HCT116 (cell line): ENCODE data around the gene CA12. TPM values are rescaled to one million over a fixed set of nuclear protein-coding genes. Genes with fewer than 3 reads are reported as not detected.

ENCODE experiments used
- ATAC-seq: fragments of 200-7000 bp; cut with Tn5 transposase; 2 replicates; pipeline ENCODE4 v1.9.1; 2020; ENCODE audit warnings: mild to moderate bottlenecking, moderate library complexity
- BruUV-seq: library from RNA; stranded (reverse); fragments of 400-500 nt; replicated peaks from 2 replicates; lab custom pipeline; 2021; lab: Mats Ljungman, UMichigan
- CTCF ChIA-PET: fragments of 300-600 bp; sonication (Branson Sonifier 250); formaldehyde crosslinking; loops from one replicate; lab custom pipeline; 2021; ENCODE audit warnings: antibody characterized with exemption; lab: Charles Lee
- POLR2A ChIA-PET: fragments of 300-600, 350-600 bp; sonication (Branson Sonifier 250); formaldehyde crosslinking; loops from one replicate; lab custom pipeline; 2021; ENCODE audit warnings: antibody characterized with exemption; lab: Charles Lee
- RAD21 ChIA-PET, 2 experiments: fragments of 300-600 bp; sonication (Branson Sonifier 250); formaldehyde crosslinking; loops; one replicate each; lab custom pipeline; 2023; ENCODE audit warnings: low total read pairs in 2 of 2; ENCODE audit not compliant: uncharacterized antibody in 2 of 2, unreplicated experiment in 2 of 2, low non-redundant PET in 1 of 2; lab: Charles Lee
- DNase-seq: peaks from one replicate; pipeline ENCODE4 v3.0.0-alpha.2; 2010; ENCODE audit warnings: low read depth, low spot score
- H2AFZ ChIP-seq: fragments of 200-600 bp; shearing (Covaris generic), sonication (generic); 2 replicates; pipeline ENCODE4 v1.6.1; 2017; ENCODE audit warnings: low read depth, mixed run types, mixed read lengths, antibody characterized with exemption, low read length; ENCODE audit not compliant: poor library complexity, severe bottlenecking
- H3K27ac ChIP-seq: 2 replicates; pipeline ENCODE4 v1.5.1; 2012; ENCODE audit warnings: low read depth, low read length
- H3K27me3 ChIP-seq: fragments of 200-600 bp; sonication (generic); 2 replicates; pipeline ENCODE4 v1.6.1; 2016; ENCODE audit warnings: mixed run types, low read length, mixed read lengths; ENCODE audit not compliant: insufficient read depth
- H3K36me3 ChIP-seq, 2 experiments: fragments of 200-500 bp in 1 of 2; fragments of 200-600 bp in 1 of 2; sonication (Bioruptor generic) in 1 of 2; sonication (generic) in 1 of 2; 2 replicates each; pipeline versions ENCODE4 v1.5.1 to v1.6.1; 2014 to 2016; ENCODE audit warnings: low read length in 2 of 2, inconsistent platforms in 1 of 2, mixed read lengths in 1 of 2, mixed run types in 1 of 2; ENCODE audit not compliant: insufficient read depth in 2 of 2, control insufficient read depth in 1 of 2
- H3K4me1 ChIP-seq, 2 experiments: fragments of 200-600 bp in 1 of 2; sonication (generic) in 1 of 2; 2 replicates each; pipeline versions ENCODE4 v1.5.1 to v1.6.1; 2012 to 2017; ENCODE audit warnings: low read length in 2 of 2, inconsistent platforms in 1 of 2, mild to moderate bottlenecking in 1 of 2, mixed read lengths in 1 of 2, mixed run types in 1 of 2, moderate library complexity in 1 of 2; ENCODE audit not compliant: insufficient read depth in 2 of 2, control insufficient read depth in 1 of 2
- H3K4me2 ChIP-seq: fragments of 200-600 bp; sonication (generic); 2 replicates; pipeline ENCODE4 v1.6.1; 2017; ENCODE audit warnings: mixed run types, low read length, mixed read lengths
- H3K4me3 ChIP-seq, 2 experiments: fragments of 200-600 bp in 1 of 2; sonication (generic) in 1 of 2; replicated peaks in 1 of 2; 2 replicates each; pipeline ENCODE4 v1.5.1; 2011 to 2016; ENCODE audit warnings: low read length in 2 of 2, control low read depth in 1 of 2, low read depth in 1 of 2, mild to moderate bottlenecking in 1 of 2, mixed read lengths in 1 of 2, mixed run types in 1 of 2
- H3K79me2 ChIP-seq: fragments of 200-600 bp; sonication (generic); 2 replicates; pipeline ENCODE4 v1.6.1; 2017; ENCODE audit warnings: mild to moderate bottlenecking, mixed run types, low read length, moderate library complexity, mixed read lengths; ENCODE audit not compliant: insufficient read depth
- H3K9ac ChIP-seq: fragments of 200-600 bp; sonication (generic); 2 replicates; pipeline ENCODE4 v1.6.1; 2016; ENCODE audit warnings: low read length, mixed read lengths
- H3K9me2 ChIP-seq: fragments of 200-600 bp; sonication (generic), shearing (Covaris generic); 2 replicates; pipeline ENCODE4 v1.6.1; 2017; ENCODE audit warnings: mixed run types, mild to moderate bottlenecking, moderate library complexity; ENCODE audit not compliant: insufficient read depth
- H3K9me3 ChIP-seq, 2 experiments: fragments of 200-500 bp in 1 of 2; fragments of 200-600 bp in 1 of 2; sonication (Bioruptor generic) in 1 of 2; sonication (generic) in 1 of 2; 2 replicates each; pipeline ENCODE4 v1.6.1; 2014 to 2017; ENCODE audit warnings: low read length in 2 of 2, mixed read lengths in 2 of 2, inconsistent platforms in 1 of 2, low read depth in 1 of 2, mild to moderate bottlenecking in 1 of 2, mixed run types in 1 of 2, moderate library complexity in 1 of 2; ENCODE audit not compliant: control insufficient read depth in 1 of 2, insufficient read depth in 1 of 2
- H4K20me1 ChIP-seq: fragments of 200-600 bp; sonication (generic), shearing (Covaris generic); 2 replicates; pipeline ENCODE4 v1.6.1; 2017; ENCODE audit warnings: mixed run types, mild to moderate bottlenecking, moderate library complexity; ENCODE audit not compliant: insufficient read depth
- EGR1 ChIP-seq: IDR thresholded peaks from 2 replicates; pipeline ENCODE4 v1.6.1; 2012; ENCODE audit warnings: low read depth
- ELF1 ChIP-seq: IDR thresholded peaks from 2 replicates; pipeline ENCODE4 v1.6.1; 2012; ENCODE audit warnings: low read depth, borderline replicate concordance
- EZH2 ChIP-seq: fragments of 200-600 bp; sonication (generic); IDR thresholded peaks from 2 replicates; pipeline ENCODE4 v1.6.1; 2017; ENCODE audit warnings: antibody characterized with exemption, mixed run types
- JUND ChIP-seq: IDR thresholded peaks from 2 replicates; pipeline ENCODE4 v1.6.1; 2012
- POLR2AphosphoS5 ChIP-seq: IDR thresholded peaks from 2 replicates; pipeline ENCODE4 v1.6.1; 2011; ENCODE audit warnings: mild to moderate bottlenecking, low read depth, low read length, moderate library complexity
- RAD21 ChIP-seq: IDR thresholded peaks from 2 replicates; pipeline ENCODE4 v1.6.1; 2012; ENCODE audit warnings: low read depth, mild to moderate bottlenecking
- SIN3A ChIP-seq: IDR thresholded peaks from 2 replicates; pipeline ENCODE4 v1.6.1; 2012; ENCODE audit warnings: low read depth
- SP1 ChIP-seq: IDR thresholded peaks from 2 replicates; pipeline ENCODE4 v1.6.1; 2012; ENCODE audit warnings: low read depth
- TCF7L2 ChIP-seq: IDR thresholded peaks from 2 replicates; pipeline ENCODE4 v1.7.0; 2011; ENCODE audit warnings: borderline replicate concordance, inconsistent platforms; ENCODE audit not compliant: insufficient read depth, insufficient read length; ENCODE audit errors: extremely low read depth
- ZFX ChIP-seq: fragments of 450-650 bp; IDR thresholded peaks from 2 replicates; pipeline ENCODE4 v1.6.1; 2017
- ZNF274 ChIP-seq: fragments of 200-500 bp; sonication (Bioruptor generic); IDR thresholded peaks from 2 replicates; pipeline ENCODE4 v1.6.1; 2014; ENCODE audit warnings: mild to moderate bottlenecking, low read depth, low read length, inconsistent platforms
- intact Hi-C: fragments of 100-400 bp; cut with micrococcal nuclease; formaldehyde crosslinking; loops from 2 replicates; pipeline ENCODE4 v1.10.0; 2022
- total RNA-seq: library from RNA; stranded (reverse); gene quantifications from one replicate; pipeline ENCODE4 v1.2.1, GENCODE V29; 2021; ENCODE audit not compliant: unreplicated experiment
- TF ChIP-seq, protein P1 (sequence below): IDR thresholded peaks from 2 replicates; pipeline ENCODE4 v1.6.1; 2012
- TF ChIP-seq, protein P2 (sequence below): IDR thresholded peaks from 2 replicates; pipeline ENCODE4 v1.6.1; 2012
- TF ChIP-seq, protein P3 (sequence below): IDR thresholded peaks from 2 replicates; pipeline ENCODE4 v1.6.1; 2012; ENCODE audit warnings: low read depth

The CA12 gene
- total RNA-seq, 1 experiment from 2014 or later: 1.8 TPM

GRCh38 chr15:63389902-63390670, 8.4 kb upstream of the CA12 start:
- intact Hi-C loops: no loop called here
- H3K79me2 ChIP-seq: no peaks in the 10 kb centered on the region
- no peak overlapping the region for H3K27ac ChIP-seq
- H3K9ac ChIP-seq: no peak overlapping the region
- H3K4me3 ChIP-seq: no peak overlapping the region
- CTCF ChIA-PET: interaction anchor here (0.6 kb wide), 1 partner anchor 15 kb away, joined by 3 read pairs; no protein-coding TSS in a partner anchor
- TF ChIP-seq SIN3A (no peak), POLR2AphosphoS5 (0 out of 2 replicates have a peak, but pooled peaks have one; percentile 21), ELF1 (no peak)
- TF ChIP-seq, all 23 proteins: peak for 1
- no peaks in the 10 kb centered on the region for H3K9me2 ChIP-seq
- POLR2A ChIA-PET: interaction anchor here (1.2 kb wide), 1 partner anchor 12 kb away, joined by 3 read pairs; no protein-coding TSS in a partner anchor
- H3K27me3 ChIP-seq: no peaks in the 10 kb centered on the region; the same call in 1 of the 2 replicates
- no peaks in the 10 kb centered on the region for H4K20me1 ChIP-seq
- RAD21 ChIA-PET: no interaction called here
- ATAC-seq (peak; percentile 40; the same call in 1 of the 2 replicates), DNase-seq (peak; percentile 34)
- H3K9me3 ChIP-seq: no peaks in the 10 kb centered on the region
- no peak overlapping the region for H3K4me2 ChIP-seq
- H3K36me3 ChIP-seq: no peaks in the 10 kb centered on the region
- H2AFZ ChIP-seq: no peak overlapping the region
- no TSS peak for BruUV-seq
- peaks cover 5 to 7% of the 10 kb centered on the region in 2 experiments; a peak in 2 of 4 replicates for H3K4me1 ChIP-seq

- peaks cover 5 to 9% of the 10 kb centered on the region in 2 experiments; a peak in 2 of 4 replicates for H3K4me1 ChIP-seq
- RAD21 ChIA-PET: no interaction called here
- H3K9ac ChIP-seq: no peak overlapping the region
- H3K9me3 ChIP-seq: no peaks in the 10 kb centered on the region
- H4K20me1 ChIP-seq: no peaks in the 10 kb centered on the region
- no peak for DNase-seq
- H3K79me2 ChIP-seq: no peaks in the 10 kb centered on the region
- no peak overlapping the region for H3K27ac ChIP-seq
- H3K4me2 ChIP-seq: no peak overlapping the region
- no peak for ATAC-seq
- no peaks in the 10 kb centered on the region for H3K9me2 ChIP-seq
- CTCF ChIA-PET: no interaction called here
- no peaks in the 10 kb centered on the region; the same call in 1 of the 2 replicates for H3K27me3 ChIP-seq
- H3K36me3 ChIP-seq: no peaks in the 10 kb centered on the region
- no TSS peak for BruUV-seq
- POLR2A ChIA-PET: no interaction called here
- H2AFZ ChIP-seq: no peak overlapping the region
- H3K4me3 ChIP-seq: no peak overlapping the region
- intact Hi-C loops: no loop called here
- no peak for TF ChIP-seq EZH2
- TF ChIP-seq JUND: no peak
- no peak for TF ChIP-seq ZNF274
- no peak for TF ChIP-seq RAD21
- TF ChIP-seq EGR1: no peak
- no peak for TF ChIP-seq SP1
- TF ChIP-seq POLR2AphosphoS5: no peak
- TF ChIP-seq, protein P1, sequence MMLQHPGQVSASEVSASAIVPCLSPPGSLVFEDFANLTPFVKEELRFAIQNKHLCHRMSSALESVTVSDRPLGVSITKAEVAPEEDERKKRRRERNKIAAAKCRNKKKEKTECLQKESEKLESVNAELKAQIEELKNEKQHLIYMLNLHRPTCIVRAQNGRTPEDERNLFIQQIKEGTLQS: no peak
- TF ChIP-seq, protein P2, sequence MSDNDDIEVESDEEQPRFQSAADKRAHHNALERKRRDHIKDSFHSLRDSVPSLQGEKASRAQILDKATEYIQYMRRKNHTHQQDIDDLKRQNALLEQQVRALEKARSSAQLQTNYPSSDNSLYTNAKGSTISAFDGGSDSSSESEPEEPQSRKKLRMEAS: no peak
- no peak for TF ChIP-seq ZFX
- TF ChIP-seq SIN3A: no peak
- no peak for TF ChIP-seq TCF7L2
- TF ChIP-seq, protein P3, sequence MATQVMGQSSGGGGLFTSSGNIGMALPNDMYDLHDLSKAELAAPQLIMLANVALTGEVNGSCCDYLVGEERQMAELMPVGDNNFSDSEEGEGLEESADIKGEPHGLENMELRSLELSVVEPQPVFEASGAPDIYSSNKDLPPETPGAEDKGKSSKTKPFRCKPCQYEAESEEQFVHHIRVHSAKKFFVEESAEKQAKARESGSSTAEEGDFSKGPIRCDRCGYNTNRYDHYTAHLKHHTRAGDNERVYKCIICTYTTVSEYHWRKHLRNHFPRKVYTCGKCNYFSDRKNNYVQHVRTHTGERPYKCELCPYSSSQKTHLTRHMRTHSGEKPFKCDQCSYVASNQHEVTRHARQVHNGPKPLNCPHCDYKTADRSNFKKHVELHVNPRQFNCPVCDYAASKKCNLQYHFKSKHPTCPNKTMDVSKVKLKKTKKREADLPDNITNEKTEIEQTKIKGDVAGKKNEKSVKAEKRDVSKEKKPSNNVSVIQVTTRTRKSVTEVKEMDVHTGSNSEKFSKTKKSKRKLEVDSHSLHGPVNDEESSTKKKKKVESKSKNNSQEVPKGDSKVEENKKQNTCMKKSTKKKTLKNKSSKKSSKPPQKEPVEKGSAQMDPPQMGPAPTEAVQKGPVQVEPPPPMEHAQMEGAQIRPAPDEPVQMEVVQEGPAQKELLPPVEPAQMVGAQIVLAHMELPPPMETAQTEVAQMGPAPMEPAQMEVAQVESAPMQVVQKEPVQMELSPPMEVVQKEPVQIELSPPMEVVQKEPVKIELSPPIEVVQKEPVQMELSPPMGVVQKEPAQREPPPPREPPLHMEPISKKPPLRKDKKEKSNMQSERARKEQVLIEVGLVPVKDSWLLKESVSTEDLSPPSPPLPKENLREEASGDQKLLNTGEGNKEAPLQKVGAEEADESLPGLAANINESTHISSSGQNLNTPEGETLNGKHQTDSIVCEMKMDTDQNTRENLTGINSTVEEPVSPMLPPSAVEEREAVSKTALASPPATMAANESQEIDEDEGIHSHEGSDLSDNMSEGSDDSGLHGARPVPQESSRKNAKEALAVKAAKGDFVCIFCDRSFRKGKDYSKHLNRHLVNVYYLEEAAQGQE: no peak
Observed at GRCh38 chr15:63388511-63388910, 6.9 kb upstream of the CA12 start.
